A673 (cell line): ENCODE measurements around the gene CPEB2. TPM values are rescaled to one million over a fixed set of nuclear protein-coding genes. Genes with fewer than 3 reads are reported as not detected.
A peak's percentile ranks its signal among the peaks of the same experiment; 100 is the strongest.

Source experiments
- BruUV-seq: library from RNA; stranded (reverse); fragments of 400-500 nt; replicated peaks from 2 replicates; lab custom pipeline; 2021; lab: Mats Ljungman, UMichigan
- CTCF ChIA-PET: fragments of 300-600 bp; sonication (Branson Sonifier 250); formaldehyde crosslinking; loops from one replicate; lab custom pipeline; 2022; ENCODE audit warnings: antibody characterized with exemption; lab: Charles Lee
- POLR2A ChIA-PET: fragments of 300-600 bp; sonication (Branson Sonifier 250); formaldehyde crosslinking; loops from one replicate; lab custom pipeline; 2022; ENCODE audit warnings: antibody characterized with exemption; ENCODE audit not compliant: low non-redundant PET; lab: Charles Lee
- DNase-seq: peaks from one replicate; pipeline ENCODE4 v3.0.0-alpha.2; 2015; ENCODE audit warnings: low spot score
- H3K27ac ChIP-seq: fragments of 200-600 bp; sonication (generic); 2 replicates; pipeline ENCODE4 v1.5.1; 2016; ENCODE audit warnings: mixed run types, low read depth, mild to moderate bottlenecking, mixed read lengths, antibody characterized with exemption, low read length; ENCODE audit not compliant: poor library complexity, severe bottlenecking
- H3K27me3 ChIP-seq: fragments of 200-600 bp; sonication (generic); replicated peaks from 2 replicates; pipeline ENCODE4 v1.6.1; 2017; ENCODE audit warnings: mixed run types, low read depth, mild to moderate bottlenecking, mixed read lengths, antibody characterized with exemption, low read length; ENCODE audit not compliant: insufficient read depth, poor library complexity
- H3K36me3 ChIP-seq: fragments of 200-600 bp; sonication (generic); 2 replicates; pipeline ENCODE4 v1.6.1; 2016; ENCODE audit warnings: mixed run types, mild to moderate bottlenecking, mixed read lengths, antibody characterized with exemption, low read length; ENCODE audit not compliant: insufficient read depth, poor library complexity, severe bottlenecking
- H3K4me1 ChIP-seq: fragments of 200-600 bp; sonication (generic); 2 replicates; pipeline ENCODE4 v1.6.1; 2017; ENCODE audit warnings: mixed run types, mild to moderate bottlenecking, mixed read lengths, antibody characterized with exemption, low read length; ENCODE audit not compliant: insufficient read depth, poor library complexity, severe bottlenecking
- H3K4me3 ChIP-seq: fragments of 200-600 bp; sonication (generic); 2 replicates; pipeline ENCODE4 v1.5.1; 2016; ENCODE audit warnings: low read depth, mixed run types, mild to moderate bottlenecking, mixed read lengths, low read length; ENCODE audit not compliant: poor library complexity, severe bottlenecking
- H3K9me3 ChIP-seq: fragments of 200-600 bp; sonication (generic); 2 replicates; pipeline ENCODE4 v1.6.1; 2016; ENCODE audit warnings: mixed run types, low read depth, mild to moderate bottlenecking, mixed read lengths, antibody characterized with exemption, low read length; ENCODE audit not compliant: poor library complexity, severe bottlenecking
- EZH2 ChIP-seq: fragments of 200-600 bp; sonication (generic); IDR thresholded peaks from 2 replicates; pipeline ENCODE4 v1.6.1; 2017; ENCODE audit warnings: borderline replicate concordance, low read depth, mild to moderate bottlenecking, mixed read lengths, antibody characterized with exemption, low read length; ENCODE audit not compliant: poor library complexity, severe bottlenecking
- intact Hi-C: fragments of 100-400 bp; cut with micrococcal nuclease; formaldehyde crosslinking; loops from one replicate; pipeline ENCODE4 v1.10.0; 2022; ENCODE audit not compliant: unreplicated experiment
- total RNA-seq: library from RNA; stranded (reverse); gene quantifications from 2 replicates; pipeline ENCODE4 v1.2.3, GENCODE V29; 2021
- TF ChIP-seq, protein P1 (sequence below): fragments of 300-800, 200-600 bp; sonication (generic); conservative IDR thresholded peaks from 2 replicates; pipeline ENCODE4 v1.5.1; 2017; ENCODE audit warnings: low read depth, mild to moderate bottlenecking, antibody characterized with exemption, low read length, moderate library complexity, mixed read lengths

Gene CPEB2
- total RNA-seq, 1 experiment from 2014 or later, result 75.5 TPM

DNA sequence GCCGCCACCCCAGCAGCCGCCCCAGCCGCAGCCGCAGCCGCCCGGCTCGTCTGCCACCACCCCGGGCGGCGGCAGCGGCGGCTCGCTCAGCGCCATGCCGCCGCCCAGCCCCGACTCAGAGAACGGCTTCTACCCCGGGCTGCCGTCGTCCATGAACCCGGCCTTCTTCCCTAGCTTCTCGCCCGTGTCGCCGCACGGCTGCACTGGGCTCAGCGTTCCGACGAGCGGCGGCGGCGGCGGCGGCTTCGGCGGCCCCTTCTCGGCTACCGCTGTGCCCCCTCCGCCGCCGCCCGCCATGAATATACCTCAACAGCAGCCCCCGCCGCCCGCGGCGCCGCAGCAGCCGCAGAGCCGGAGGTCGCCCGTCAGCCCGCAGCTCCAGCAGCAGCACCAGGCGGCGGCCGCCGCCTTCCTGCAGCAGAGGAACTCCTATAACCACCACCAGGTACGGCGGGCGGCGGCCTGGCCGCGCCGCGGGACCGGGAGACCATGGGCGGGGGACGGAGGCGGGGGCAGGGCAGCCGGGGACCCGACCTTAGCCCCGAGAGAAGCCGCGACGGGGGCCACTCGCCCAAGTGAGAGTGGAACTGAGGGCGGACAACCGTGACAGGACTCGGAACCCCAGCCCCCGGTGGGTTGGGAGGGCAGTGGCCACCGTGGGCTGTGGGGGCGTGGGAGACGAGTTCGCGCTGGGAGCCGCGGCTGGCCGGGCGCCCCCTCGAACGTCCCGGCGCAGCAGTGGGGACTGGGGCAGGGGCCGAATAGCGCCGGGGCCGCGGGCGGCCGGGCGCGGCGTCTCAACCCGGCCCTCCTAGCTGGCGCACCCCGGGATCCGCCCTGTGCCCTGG is 1.8 kb downstream of the CPEB2 start:
- BruUV-seq, result no TSS peak
- Histone ChIP-seq H3K4me1 (peaks cover 33% of the 10 kb centered on the region), H3K27me3 (no peaks in the 10 kb centered on the region), H3K4me3 (peak overlapping the region; percentile 88), H3K9me3 (no peaks in the 10 kb centered on the region), H3K27ac (peak overlapping the region; percentile 100), H3K36me3 (peaks cover 37% of the 10 kb centered on the region)
- ChIA-PET CTCF (no interaction called here), POLR2A (no interaction called here)
- intact Hi-C loops, result loop anchor here (2.0 to 5.0 kb wide), 3 partner anchors 259 to 1347 kb away; no protein-coding TSS in a partner anchor
- DNase-seq, result peak; percentile 17
- TF ChIP-seq, protein P1, sequence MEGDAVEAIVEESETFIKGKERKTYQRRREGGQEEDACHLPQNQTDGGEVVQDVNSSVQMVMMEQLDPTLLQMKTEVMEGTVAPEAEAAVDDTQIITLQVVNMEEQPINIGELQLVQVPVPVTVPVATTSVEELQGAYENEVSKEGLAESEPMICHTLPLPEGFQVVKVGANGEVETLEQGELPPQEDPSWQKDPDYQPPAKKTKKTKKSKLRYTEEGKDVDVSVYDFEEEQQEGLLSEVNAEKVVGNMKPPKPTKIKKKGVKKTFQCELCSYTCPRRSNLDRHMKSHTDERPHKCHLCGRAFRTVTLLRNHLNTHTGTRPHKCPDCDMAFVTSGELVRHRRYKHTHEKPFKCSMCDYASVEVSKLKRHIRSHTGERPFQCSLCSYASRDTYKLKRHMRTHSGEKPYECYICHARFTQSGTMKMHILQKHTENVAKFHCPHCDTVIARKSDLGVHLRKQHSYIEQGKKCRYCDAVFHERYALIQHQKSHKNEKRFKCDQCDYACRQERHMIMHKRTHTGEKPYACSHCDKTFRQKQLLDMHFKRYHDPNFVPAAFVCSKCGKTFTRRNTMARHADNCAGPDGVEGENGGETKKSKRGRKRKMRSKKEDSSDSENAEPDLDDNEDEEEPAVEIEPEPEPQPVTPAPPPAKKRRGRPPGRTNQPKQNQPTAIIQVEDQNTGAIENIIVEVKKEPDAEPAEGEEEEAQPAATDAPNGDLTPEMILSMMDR, result no peak

DNA sequence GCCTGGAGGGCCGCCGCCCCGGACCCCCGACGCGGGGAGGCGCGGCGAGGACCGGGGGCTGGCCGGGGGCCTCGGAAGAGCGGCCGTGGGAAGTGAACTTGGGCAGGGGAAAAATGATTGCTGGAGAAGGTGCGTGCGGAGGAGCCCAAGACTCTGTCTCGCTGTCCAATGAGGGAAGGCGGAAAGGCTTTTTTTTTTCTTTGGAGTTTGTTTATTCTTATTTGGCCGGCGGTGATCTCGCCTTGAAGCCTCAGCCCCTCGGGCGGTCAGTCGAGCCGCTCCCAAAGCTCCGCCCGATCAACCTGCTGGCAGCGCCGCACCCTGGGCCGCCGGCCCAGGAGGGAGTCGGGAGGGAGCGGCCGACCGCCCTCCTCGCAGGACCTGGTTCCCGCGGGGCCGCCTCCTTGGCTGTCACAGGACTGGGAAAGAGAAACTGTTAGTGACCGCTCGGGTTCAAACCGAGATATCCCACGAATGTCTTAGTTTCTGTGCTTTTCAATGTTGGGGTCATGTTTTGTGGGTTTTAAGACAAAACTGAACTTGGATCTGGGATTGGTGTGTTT is 2.5 kb downstream of the CPEB2 start:
- intact Hi-C loops, result loop anchor here (5.0 kb wide), 1 partner anchor 1348 kb away; no protein-coding TSS in a partner anchor
- peak overlapping the region; percentile 88 for H3K4me3 ChIP-seq
- H3K9me3 ChIP-seq, result no peaks in the 10 kb centered on the region
- peaks cover 44% of the 10 kb centered on the region for H3K36me3 ChIP-seq
- TF ChIP-seq EZH2, result no peak
- TF ChIP-seq, protein P1, result no peak
- POLR2A ChIA-PET, result no interaction called here
- CTCF ChIA-PET, result no interaction called here
- H3K27ac ChIP-seq, result peak overlapping the region; percentile 100
- DNase-seq, result peak; percentile 63
- BruUV-seq, result no TSS peak
- no peaks in the 10 kb centered on the region for H3K27me3 ChIP-seq
- peaks cover 33% of the 10 kb centered on the region for H3K4me1 ChIP-seq

DNA sequence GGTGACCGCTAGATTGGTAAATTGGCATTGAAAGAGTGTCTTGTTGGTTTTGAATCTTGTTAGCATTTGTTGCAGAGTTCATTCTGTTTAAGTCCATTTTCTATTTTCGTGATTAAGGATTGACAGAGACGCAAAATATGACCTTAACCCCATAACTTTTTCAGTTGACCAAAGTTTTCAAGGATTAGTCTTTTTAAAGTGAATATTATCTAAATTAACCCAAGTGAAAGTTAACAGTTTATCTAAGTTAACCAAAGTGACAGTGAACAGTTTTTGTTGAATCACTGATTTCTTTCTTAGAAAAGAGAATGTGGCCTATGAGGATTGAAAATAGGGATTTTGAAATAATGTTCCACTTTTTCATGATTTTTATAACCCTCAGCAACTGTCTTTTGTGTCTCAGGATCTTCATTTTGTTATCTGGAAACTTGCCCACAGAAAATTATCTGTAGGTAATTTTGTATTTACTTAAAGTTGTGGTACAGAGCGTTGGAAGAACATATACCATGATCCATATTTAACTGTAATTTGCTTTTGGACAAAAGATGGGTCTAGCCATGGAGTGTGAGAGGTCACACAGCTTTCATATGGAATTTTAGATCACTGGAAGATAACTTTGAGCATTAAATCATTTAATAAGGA is 3.3 kb downstream of the CPEB2 start:
- Histone ChIP-seq H3K4me1 (peaks cover 32% of the 10 kb centered on the region), H3K9me3 (no peaks in the 10 kb centered on the region), H3K27ac (peak overlapping the region; percentile 100), H3K27me3 (no peaks in the 10 kb centered on the region), H3K4me3 (peak overlapping the region; percentile 88), H3K36me3 (peaks cover 52% of the 10 kb centered on the region)
- TSS peak; percentile 27 for BruUV-seq
- POLR2A ChIA-PET, result interaction anchor here (0.8 kb wide), 1 partner anchor 844 kb away, joined by 3 read pairs; no protein-coding TSS in a partner anchor
- intact Hi-C loops, result no loop called here
- TF ChIP-seq, protein P1, result no peak
- no peak for TF ChIP-seq EZH2
- CTCF ChIA-PET, result interaction anchor here (0.7 kb wide), 1 partner anchor 355 kb away, joined by 6 read pairs; no protein-coding TSS in a partner anchor
- DNase-seq, result peak; percentile 18
